Stimulated activated CD8-positive, alpha-beta memory T cell treated with anti-CD3 and anti-CD28 coated beads, Interleukin-12 subunit alpha, Interleukin-12 subunit beta, amount 100 ng/mL, for 1 hour (primary cell): Measurements from ENCODE around the gene PTGFRN.

Experiments
- DNase-seq: peaks from one replicate; pipeline ENCODE4 v3.0.0-alpha.2; 2020; ENCODE audit warnings: low read depth

PTGFRN gene

GRCh38 chr1:116889380-116889779, 20.3 kb upstream of the PTGFRN start:
- no peak for DNase-seq

- no peak for DNase-seq
Observed at GRCh38 chr1:116891396-116892079, 18.2 kb upstream of the PTGFRN start.

GRCh38 chr1:116895073-116895472, 14.6 kb upstream of the PTGFRN start:
- DNase-seq, result no peak

GRCh38 chr1:116899529-116899928, 10.2 kb upstream of the PTGFRN start:
- no peak for DNase-seq

- no peak for DNase-seq
Observed at GRCh38 chr1:116900471-116901365, 9.0 kb upstream of the PTGFRN start.

- no peak for DNase-seq
Observed at GRCh38 chr1:116902027-116902426, 7.7 kb upstream of the PTGFRN start.

- DNase-seq, result no peak
Observed at GRCh38 chr1:116902723-116903383, 6.9 kb upstream of the PTGFRN start.

- DNase-seq, result no peak
Observed at GRCh38 chr1:116904791-116905320, 4.9 kb upstream of the PTGFRN start.

GRCh38 chr1:116906812-116907211, 2.9 kb upstream of the PTGFRN start:
- no peak for DNase-seq

- no peak for DNase-seq
Observed at GRCh38 chr1:116907351-116907750, 2.4 kb upstream of the PTGFRN start.

GRCh38 chr1:116908266-116908665, 1.4 kb upstream of the PTGFRN start:
- no peak for DNase-seq

GRCh38 chr1:116908820-116909511, 750 bp upstream of the PTGFRN start:
- no peak for DNase-seq

GRCh38 chr1:116910379-116911187, 867 bp downstream of the PTGFRN start:
- DNase-seq, result peak; percentile 20

- no peak for DNase-seq
Observed at GRCh38 chr1:116911188-116911553, 1.5 kb downstream of the PTGFRN start.

- no peak for DNase-seq
Observed at GRCh38 chr1:116911779-116912469, 2.2 kb downstream of the PTGFRN start.

GRCh38 chr1:116912846-116913245, 3.1 kb downstream of the PTGFRN start:
- DNase-seq, result no peak

- no peak for DNase-seq
Observed at GRCh38 chr1:116913941-116914340, 4.2 kb downstream of the PTGFRN start.

GRCh38 chr1:116914667-116915066, 5.0 kb downstream of the PTGFRN start:
- DNase-seq, result no peak

GRCh38 chr1:116915086-116915661, 5.5 kb downstream of the PTGFRN start:
- no peak for DNase-seq

GRCh38 chr1:116916002-116916401, 6.3 kb downstream of the PTGFRN start:
- no peak for DNase-seq
